Frontal cortex (tissue), 4 donors: ENCODE results near the gene TP53I3. TPM values are rescaled to one million over a fixed set of nuclear protein-coding genes. Genes with fewer than 3 reads are reported as not detected.
"Not testable (repeated sequence)": the region's sequence is repeated elsewhere in the genome, so short reads cannot be mapped to it uniquely, and the experiment has no call there.

Source experiments
- DNase-seq, 2 donors: peaks; one replicate each; pipeline ENCODE4 v3.0.0; 2012; ENCODE audit warnings: low spot score in 2 of 2
- FAIRE-seq: peaks from 2 replicates; lab custom pipeline; 2012; peaks lifted over from hg19 to GRCh38; lab: Jason Lieb, UNC
- total RNA-seq: library from RNA; depleted of rRNA; stranded (reverse); fragments of >200 nt; gene quantifications from one replicate; pipeline ENCODE4 v1.2.3, GENCODE V29; 2014
- donor health status: control.
- donor health status: control.
- donor health status: control.

The TP53I3 gene
- total RNA-seq, 1 donor from 2014 or later: 15.5 TPM

DNA sequence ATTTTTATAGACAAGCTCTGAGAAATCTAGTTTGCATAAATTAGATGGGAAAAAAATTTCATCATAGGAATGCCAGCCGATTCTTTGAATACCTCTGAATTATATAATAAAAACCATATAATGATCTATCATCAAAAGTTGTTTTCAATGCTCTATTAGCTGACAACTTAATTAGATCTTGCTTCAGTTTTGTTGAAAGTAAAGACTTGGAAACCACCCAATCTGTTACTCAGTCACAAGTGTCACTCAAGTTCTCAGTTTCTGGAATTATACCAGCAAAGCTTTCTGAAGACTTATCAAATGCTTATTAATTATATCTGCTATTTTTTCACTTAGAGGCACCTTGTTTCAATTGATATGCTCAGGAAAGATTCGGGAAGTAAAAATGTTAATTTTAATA is 17.4 kb upstream of the TP53I3 start:
- DNase-seq (no peak), FAIRE-seq (no peak)

DNA sequence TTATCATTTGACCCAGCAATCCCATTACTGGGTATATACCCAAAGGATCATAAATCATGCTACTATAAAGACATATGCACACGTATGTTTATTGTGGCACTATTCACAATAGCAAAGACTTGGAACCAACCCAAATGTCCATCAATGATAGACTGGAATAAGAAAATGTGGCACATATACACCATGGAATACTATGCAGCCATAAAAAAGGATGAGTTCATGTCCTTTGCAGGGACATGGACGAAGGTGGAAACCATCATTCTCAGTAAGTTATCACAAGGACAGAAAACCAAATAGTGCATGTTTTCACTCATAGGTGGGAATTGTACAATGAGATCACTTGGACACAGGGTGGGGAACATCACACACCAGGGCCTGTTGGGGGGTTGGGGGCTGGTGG is 16.1 kb upstream of the TP53I3 start:
- not testable (repeated sequence) for DNase-seq, FAIRE-seq

DNA sequence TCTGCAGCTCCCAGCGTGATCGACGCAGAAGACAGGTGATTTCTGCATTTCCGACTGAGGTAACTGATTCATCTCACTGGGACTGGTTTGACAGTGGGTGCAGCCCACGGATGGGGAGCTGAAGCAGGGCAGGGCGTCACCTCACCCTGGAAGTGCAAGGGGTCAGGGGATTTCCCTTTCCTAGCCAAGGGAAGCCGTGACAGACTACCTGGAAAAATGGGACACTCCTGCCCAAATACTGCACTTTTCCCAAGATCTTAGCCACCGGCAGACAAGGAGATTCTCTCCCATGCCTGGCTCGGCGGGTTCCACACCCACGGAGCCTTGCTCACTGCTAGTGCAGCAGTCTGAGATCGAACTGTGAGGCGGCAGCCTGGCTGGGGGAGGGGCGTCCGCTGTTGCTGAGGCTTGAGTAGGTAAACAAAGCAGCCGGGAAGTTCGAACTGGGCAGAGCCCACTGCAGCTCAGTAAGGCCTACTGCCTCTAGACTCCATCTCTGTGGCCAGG is 10.6 kb upstream of the TP53I3 start:
- not testable (repeated sequence) for FAIRE-seq, DNase-seq

DNA sequence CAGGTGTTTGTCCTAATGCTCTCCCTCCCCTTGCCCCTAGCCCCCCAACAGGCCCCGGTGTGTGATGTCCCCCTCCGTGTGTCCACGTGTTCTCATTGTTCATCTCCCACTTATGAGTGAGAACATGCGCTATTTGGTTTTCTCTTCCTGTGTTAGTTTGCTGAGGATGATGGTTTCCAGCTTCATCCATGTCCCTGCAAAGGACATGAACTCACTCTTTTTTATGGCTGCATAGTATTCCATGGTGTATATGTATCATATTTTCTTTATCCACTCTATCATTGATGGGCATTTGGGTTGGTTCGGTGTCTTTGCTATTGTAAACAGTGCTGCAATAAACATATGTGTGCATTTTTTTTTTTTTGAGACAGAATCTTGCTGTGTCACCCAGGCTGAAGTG is 8.6 kb upstream of the TP53I3 start:
- not testable (repeated sequence) for DNase-seq, FAIRE-seq

DNA sequence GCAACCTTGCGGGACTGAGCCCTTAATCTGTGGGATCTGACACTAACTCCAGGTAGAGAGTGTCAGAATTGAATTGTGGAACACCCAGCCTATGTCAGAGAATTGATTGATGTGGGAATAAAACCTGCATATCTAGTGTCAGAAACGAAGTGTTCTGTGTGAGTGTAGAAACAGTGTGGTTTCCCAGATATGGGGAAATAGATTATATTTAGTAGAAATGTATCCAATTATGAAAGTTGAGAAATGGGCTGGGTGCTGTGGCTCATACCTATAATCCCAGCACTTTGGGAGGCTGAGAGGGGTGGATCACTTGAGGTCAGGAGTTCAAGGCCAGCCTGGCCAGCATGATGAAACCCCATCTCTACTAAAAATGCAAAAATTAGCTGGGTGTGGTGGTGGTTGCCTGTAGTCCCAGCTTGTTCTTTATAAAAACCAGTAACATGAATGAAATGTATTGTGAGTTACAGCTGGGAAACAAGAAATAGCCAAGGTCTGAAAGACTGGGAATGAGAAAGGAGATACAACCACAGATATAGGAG is 4.3 kb upstream of the TP53I3 start:
- DNase-seq (no peak), FAIRE-seq (no peak)

DNA sequence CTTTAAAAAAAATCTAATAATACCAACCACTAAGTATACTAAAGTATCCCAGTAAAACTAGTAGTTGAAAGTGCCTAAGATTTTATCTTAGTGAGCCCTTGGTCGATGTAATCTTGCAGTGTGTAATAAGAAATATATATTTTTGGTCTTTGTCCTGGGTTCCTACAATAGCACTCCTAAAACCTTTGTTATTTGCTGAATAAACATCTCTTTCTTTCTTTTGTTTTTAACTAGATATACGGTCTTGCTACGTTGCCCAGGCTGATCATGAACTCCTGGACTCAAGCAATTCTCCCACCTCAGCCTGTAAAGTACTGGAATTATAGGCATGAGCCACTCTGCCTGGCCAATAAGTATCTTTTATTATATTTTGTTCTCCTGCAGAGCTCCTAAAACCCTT is 2.4 kb upstream of the TP53I3 start:
- no peak for FAIRE-seq
- no peak for DNase-seq

DNA sequence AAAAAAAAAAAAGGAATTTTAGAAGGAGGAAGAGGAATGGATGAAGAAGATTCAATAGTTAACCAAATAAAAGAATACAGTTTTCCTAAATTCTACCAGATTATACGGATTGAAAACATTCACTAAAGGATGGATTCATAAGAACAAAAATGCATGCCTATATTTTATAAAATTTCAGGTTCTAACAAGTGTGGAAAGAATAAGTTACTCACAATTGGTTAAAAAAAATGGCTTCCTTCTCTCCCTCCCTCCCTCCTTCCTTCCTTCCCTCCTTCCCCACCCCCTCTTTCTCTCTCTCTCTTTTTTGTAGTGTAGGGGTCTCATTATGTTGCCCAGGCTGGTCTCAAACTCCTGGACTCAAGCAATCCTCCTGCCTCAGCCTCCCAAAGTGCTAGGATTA is 1.6 kb upstream of the TP53I3 start:
- FAIRE-seq: no peak

DNA sequence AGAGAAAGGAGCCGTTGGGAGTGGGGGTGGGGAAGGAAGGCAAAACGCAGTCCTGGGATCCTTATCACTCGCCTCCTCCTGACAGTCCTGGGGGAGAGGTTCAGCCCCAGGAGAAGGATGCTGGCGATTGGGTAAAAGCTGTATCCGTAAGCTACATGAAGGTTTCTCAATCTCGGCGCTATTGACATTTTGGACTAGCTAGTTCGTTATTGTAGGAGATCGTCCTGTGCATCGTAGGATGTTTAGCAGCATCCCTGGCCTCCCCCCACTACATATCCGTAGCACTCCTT is 511 bp upstream of the TP53I3 start:
- DNase-seq: no peak

More for the DNA sequence above, 1.6 kb upstream of the TP53I3 start:
- DNase-seq: no peak

DNA sequence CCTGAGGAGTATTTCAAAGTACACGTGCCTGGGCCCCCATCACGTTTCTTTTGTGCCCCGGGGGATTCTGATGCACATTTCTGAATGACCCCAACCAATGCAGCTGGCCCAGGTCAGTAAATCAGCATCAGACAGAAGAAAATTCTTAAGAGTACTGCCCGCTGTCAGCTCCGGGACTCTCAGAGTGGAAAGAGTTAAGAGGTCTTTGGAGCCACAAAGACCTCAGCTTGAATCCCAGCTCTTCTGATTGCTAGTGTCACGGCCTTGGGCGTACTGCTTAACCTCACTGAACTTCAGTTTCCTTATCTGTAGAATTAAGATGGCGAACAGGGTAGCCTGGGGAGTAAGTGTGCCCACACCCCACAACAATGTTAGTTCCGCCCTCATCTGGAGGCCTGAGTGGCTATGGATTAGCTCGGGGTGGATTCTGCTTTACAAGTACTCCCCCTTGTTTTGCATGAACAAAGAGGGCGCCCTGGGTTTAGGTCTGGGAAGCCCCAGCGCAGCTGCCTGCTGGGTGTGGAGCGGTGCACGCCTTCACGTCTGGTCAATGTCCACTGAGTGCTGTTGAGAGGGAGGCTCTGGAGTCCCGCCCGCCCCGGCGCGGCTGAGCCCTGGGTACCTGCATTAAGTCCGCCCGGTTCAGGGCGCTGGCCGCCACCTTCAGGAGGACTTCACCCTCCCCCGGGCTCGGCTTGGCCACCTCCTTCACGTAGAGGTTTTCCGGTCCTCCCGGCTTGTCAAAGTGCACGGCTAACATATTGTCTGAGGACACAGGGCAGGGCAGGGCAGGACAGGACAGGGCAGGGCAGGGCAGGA is 858 bp downstream of the TP53I3 start:
- DNase-seq: peak in 1 of 2 donors; percentile 32
- FAIRE-seq: no peak

More for the DNA sequence above, 511 bp upstream of the TP53I3 start:
- FAIRE-seq: no peak

DNA sequence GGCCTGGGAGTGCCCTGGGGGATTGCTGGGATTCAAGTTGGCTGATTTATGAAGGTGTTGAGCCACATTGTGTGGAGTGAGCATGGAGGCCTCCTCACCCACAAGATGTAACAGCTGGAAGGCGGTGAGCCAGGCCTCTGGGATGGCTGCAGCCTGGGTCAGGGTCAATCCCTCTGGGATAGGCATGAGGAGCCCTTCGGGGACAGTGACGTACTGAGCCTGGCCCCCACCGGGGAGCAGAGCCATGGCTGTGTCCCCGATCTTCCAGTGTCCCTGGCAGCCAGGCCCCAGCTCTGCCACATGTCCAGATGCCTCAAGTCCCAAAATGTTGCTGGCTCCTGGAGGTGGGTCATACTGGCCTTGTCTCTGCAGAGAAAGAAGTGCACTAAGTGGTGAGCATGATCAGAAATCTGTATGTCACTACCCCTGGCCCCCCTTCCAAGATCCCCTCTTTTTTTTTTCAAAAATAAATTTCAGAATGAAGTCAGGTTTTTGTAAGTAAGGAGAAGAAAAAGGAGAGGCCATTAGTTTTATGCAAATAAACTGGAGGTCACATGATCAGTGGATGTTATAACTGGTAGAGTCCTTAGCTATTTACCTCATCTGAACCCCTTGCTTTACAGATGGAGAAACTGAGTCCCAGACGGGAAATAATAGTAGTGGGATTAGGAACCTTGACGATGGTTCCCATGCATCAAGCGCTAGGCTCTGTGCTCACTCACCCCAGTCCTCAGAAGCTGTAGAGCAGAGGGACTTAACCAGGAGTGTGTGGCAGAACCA is 1.7 kb downstream of the TP53I3 start:
- DNase-seq (no peak), FAIRE-seq (no peak)

DNA sequence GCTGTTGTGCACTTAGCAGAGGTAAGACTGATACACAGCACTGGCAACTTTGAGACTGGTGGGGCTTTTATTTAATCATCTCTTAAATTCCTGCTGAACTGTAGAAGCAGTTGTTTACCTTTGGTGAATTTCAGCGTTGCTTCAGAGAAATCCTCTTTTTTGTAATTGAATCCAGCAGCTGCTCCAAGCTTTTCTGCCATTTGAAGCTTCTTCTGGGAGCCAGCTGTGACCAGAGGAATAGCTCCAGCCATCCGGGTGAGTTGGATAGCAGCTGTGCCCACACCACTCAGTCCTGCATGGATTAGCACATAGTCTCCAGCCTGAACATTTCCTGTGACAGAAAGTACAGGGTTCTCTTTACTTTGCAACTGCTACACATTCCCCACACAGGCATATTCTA is 3.9 kb downstream of the TP53I3 start:
- FAIRE-seq (no peak), DNase-seq (no peak)

DNA sequence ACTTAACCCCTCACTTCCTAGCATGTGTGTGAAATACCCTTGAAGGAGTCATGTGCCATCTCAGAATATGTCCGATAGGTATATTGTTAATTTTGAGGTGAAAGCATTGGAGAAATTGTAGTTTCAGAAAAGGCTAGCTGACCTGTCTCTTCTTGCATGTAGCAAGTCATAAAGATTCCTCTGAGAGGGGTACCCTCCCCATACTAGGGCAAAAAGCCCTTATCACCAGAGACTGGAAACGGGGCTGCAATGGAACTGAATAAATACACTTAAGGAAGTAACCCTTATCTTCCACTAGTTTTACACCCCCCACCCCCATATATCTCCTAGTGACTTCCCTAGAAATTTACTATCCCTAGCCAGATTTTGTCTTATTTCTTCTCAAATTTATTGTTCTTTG is 6.8 kb downstream of the TP53I3 start:
- DNase-seq (no peak), FAIRE-seq (no peak)

DNA sequence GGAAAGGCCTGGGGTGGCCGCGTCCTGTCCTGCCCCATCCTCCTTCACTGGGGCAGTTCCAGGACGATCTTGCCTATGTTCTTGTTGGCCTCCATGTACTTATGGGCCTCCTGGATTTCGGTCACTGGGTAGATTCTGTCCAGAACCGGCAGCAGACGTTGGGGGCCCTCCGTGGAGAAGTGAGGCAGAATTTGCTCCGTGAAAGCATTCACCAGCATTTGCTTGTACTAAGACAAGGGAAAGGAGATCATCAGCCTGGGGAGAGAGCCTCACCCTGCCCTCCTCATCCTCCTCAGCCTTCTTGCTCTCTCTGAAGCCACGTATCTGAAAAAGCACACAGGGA is 7.1 kb downstream of the TP53I3 start:
- peak in 1 of 2 donors; percentile 16 for DNase-seq
- no peak for FAIRE-seq

DNA sequence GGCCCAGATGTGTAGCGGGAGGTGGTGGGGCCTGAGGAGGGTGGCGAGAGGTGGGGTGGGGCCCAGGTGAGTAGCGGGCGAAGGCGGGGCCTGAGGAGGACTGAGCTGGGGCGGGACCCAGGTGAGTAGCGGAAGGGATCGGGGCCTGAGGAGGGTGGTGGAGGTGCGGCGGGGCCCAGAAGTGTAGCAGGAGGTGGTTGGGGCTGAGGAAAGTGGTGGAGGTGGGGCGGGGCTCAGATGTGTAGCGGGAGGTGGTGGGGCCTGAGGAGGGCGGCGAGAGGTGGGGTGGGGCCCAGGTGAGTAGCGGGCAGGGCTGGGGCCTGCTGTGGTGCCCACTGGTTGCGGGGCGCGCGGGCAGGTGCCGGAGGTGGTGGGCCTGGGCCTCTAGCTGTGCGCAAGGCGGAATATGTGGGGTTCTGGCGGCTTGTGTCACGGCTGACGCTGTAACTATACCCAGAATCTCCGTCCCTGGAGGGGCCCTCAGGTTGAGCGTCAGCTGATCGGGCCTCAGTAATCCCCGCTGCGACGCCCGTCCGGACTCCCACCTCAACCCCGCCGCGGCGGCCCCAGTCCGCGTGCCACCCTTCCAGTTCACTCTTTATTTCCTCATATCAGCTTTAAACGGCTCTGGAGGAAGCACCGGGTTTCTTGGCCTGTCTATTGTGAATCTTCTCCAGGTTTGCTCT is 7.6 kb downstream of the TP53I3 start:
- DNase-seq (peak in 1 of 2 donors; percentile 18), FAIRE-seq (no peak)

DNA sequence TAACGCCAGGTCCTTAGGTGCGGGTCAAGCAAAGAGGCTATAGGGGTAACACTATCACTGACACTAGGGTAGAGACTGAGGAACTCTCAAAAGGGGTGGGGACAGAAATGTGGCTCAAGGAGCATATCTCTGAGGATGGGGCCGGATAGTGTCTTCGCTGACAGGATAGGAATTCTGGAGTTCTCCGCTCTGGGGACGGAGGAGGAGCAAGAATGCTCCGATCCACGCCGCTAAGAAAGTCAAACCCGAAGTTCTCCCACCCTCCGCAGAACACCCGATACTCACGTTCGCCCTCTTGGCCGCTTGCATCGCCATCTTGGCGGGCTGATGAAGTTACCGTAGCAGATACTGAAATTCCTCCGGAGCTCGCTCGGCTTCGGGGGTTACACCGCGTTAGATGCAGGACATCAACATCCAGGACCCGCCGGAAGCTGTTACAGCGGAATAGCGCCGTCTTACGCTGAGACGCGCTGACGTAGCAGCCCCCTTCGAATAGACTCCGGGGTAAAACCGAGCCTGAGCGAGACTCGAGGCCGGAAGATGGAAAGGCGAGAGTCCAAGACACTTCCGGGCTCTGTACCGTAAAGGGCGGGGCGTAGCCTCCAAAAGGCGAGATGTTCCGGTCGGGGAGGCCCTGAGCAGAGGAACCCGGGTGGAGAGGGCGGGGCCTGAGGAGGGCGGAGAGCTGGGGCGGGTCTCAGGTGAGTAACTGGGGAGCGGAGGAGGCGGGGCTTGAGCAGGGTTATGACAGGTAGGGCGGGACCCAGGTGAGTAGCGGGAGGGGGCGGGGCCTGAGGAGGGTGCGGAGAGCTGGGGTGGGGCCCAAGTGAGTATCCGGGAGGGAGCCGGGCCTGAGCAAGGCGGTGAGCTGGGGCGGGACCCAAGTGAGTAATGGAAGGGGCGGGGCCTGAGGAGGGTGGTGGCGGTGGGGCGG is 8.5 kb downstream of the TP53I3 start, which contains the start of gene SF3B6:
Gene SF3B6, minus strand, starts transcription at position 412 of the 934 bp plus-strand sequence. Its CDS starts 97 bp downstream, at position 315.
- DNase-seq: peak; percentile 85 to 87
- no peak for FAIRE-seq

DNA sequence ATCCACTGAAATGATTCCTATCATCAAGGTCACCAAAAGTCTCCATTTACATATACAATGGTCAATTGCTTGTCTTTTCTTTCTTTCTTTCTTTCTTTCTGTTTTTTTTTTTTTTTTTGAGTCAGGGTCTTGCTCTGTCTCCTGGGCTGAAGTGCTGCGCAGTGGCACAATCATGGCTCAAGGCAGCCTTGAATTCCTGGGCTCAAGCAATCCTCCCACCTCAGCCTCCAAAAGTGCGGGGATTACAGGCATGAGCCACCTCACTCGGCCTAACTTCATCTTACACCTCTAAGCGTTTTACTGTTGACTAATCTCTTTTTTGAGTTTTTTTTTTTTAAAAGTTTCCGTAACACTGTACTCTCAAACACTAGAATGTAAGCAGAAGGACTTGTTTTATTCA is 9.4 kb downstream of the TP53I3 start:
- DNase-seq (no peak), FAIRE-seq (no peak)

DNA sequence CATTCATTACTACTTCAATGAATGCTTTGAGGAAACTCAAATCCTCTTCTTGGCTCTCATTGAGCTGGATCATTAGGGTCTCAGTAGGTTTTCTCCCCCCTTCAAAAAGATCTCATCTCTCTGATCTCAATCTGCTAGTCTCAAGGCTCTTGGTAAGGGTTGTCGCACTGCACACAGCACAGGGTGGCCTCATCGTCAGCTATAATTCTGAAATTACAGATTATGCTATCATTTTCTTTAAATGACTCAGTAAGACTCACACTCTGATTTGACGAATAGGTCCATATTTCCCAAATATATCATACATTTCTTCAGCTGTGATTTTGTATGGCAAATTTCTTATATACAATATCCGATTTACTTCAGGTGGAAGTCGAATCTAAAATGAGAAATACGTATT is 10.8 kb downstream of the TP53I3 start:
- FAIRE-seq (no peak), DNase-seq (no peak)

DNA sequence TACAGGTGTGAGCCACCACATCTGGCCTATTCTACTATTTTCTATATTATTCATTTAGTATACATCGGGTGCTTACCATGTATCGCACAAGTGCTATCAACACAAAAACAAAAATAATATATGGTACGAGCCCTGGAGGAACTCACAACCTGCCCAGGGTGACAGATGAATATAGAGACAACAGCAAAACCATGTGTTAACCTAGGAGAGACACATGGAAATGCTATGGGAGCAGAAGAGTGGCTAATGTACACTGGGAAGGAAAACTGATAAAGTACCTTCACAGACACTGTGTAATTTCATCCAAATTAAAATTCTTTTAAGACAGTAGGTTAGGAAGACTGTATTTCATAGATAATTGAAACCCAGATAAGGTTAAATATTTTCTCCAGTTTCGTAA is 12.4 kb downstream of the TP53I3 start:
- DNase-seq (no peak), FAIRE-seq (no peak)

DNA sequence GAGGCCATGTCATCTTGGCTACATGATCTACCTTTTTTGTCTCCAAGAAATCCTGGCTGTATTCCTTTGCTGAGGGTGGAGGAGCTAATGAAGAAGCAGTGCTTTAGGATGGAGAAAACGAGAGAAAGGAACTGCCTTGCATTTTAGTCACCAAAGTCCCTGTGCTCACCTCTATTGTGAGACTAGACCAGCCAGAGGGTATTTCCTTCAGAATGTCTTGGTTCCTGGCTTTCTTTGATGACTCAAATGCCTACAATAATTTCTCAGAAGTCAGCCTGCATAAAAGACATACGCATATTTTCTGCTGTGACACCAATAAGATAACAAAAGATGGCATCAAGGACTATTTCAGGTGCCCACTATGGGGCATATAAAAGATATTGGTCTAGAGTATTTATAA is 19.3 kb downstream of the TP53I3 start:
- DNase-seq: no peak

More for the DNA sequence above, 19.3 kb downstream of the TP53I3 start:
- no peak for FAIRE-seq
